DND-41 (cell line): Measurements from ENCODE around the gene S100A2.

ENCODE experiments used
- ATAC-seq: fragments of 200-7000 bp; cut with Tn5 transposase; 3 replicates; pipeline ENCODE4 v1.9.1; 2021; ENCODE audit warnings: low read depth; ENCODE audit not compliant: insufficient read depth
- DNase-seq: peaks from one replicate; pipeline ENCODE4 v3.0.0-alpha.2; 2020
- H2AFZ ChIP-seq: 2 replicates; pipeline ENCODE4 v1.6.0; 2012; ENCODE audit warnings: low read depth, low read length
- H3K27ac ChIP-seq: 2 replicates; pipeline ENCODE4 v1.5.1; 2012; ENCODE audit warnings: low read length, inconsistent platforms
- H3K27me3 ChIP-seq: fragments of 200-600 bp; sonication (generic); 2 replicates; pipeline ENCODE4 v1.6.0; 2012; ENCODE audit warnings: low read length, mild to moderate bottlenecking, inconsistent platforms; ENCODE audit not compliant: insufficient read depth, poor library complexity
- H3K36me3 ChIP-seq: 2 replicates; pipeline ENCODE4 v1.5.1; 2012; ENCODE audit warnings: low read length, inconsistent platforms; ENCODE audit not compliant: insufficient read depth
- H3K4me1 ChIP-seq: 2 replicates; pipeline ENCODE4 v1.5.1; 2012; ENCODE audit warnings: mild to moderate bottlenecking, low read length; ENCODE audit not compliant: insufficient read depth
- H3K4me2 ChIP-seq: 2 replicates; pipeline ENCODE4 v1.6.0; 2012; ENCODE audit warnings: mild to moderate bottlenecking, moderate library complexity, low read length, inconsistent platforms; ENCODE audit not compliant: insufficient read depth
- H3K4me3 ChIP-seq, 2 experiments: fragments of 200-600 bp in 1 of 2; shearing (Covaris generic) in 1 of 2; 2 replicates each; pipeline ENCODE4 v1.5.1; 2012 to 2016; ENCODE audit warnings: inconsistent platforms in 2 of 2, low read length in 2 of 2, mild to moderate bottlenecking in 2 of 2, low read depth in 1 of 2, moderate library complexity in 1 of 2
- H3K79me2 ChIP-seq: 2 replicates; pipeline ENCODE4 v1.6.0; 2012; ENCODE audit warnings: low read length, inconsistent platforms; ENCODE audit not compliant: insufficient read depth
- H3K9ac ChIP-seq: 2 replicates; pipeline ENCODE4 v1.6.0; 2012; ENCODE audit warnings: low read depth, mild to moderate bottlenecking, inconsistent platforms, low read length, moderate library complexity
- H3K9me3 ChIP-seq: 2 replicates; pipeline ENCODE4 v1.5.1; 2012; ENCODE audit warnings: low read length, moderate library complexity, mild to moderate bottlenecking, inconsistent platforms; ENCODE audit not compliant: insufficient read depth, severe bottlenecking
- H4K20me1 ChIP-seq: 2 replicates; pipeline ENCODE4 v1.6.0; 2012; ENCODE audit warnings: low read length; ENCODE audit not compliant: insufficient read depth
- EZH2 ChIP-seq: IDR thresholded peaks from 3 replicates; pipeline ENCODE4 v1.6.1; 2012; ENCODE audit warnings: borderline replicate concordance, low read depth, mild to moderate bottlenecking, moderate library complexity, low read length, inconsistent platforms; ENCODE audit not compliant: severe bottlenecking
- TF ChIP-seq, protein P1 (sequence below): IDR thresholded peaks from 2 replicates; pipeline ENCODE4 v1.5.1; 2012; ENCODE audit warnings: borderline replicate concordance, low read length, moderate library complexity, mild to moderate bottlenecking; ENCODE audit not compliant: poor library complexity, severe bottlenecking; ENCODE audit errors: extremely low read depth

Gene S100A2

GRCh38 chr1:153553096-153553495 lies 12.5 kb downstream of the S100A2 start:
- no peak overlapping the region for H3K4me2 ChIP-seq
- ATAC-seq = no peak

DNA sequence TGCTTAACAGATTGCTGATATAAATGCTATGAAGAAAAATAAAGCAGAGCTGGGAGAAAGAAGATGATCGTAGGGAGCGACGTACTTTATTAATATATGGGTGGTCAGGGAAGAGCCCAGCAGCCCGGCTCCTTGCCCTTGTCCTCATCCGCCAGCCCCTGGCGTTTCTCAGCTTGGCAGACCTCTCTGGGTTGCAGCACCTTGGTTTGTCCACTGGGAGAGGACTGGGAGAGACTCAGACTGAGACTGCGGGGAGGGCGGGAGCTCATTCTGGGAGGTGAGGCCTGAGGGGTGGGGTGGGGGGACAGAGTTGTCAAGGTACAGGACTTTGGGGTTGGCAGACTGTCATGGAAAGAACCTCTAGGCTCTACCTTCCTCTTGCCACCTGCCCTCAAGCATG lies 13.3 kb downstream of the S100A2 start:
- Histone ChIP-seq H3K27ac (no peak overlapping the region), H3K9me3 (no peaks in the 10 kb centered on the region), H3K36me3 (no peaks in the 10 kb centered on the region), H3K4me2 (no peak overlapping the region), H3K9ac (no peak overlapping the region), H3K27me3 (no peaks in the 10 kb centered on the region), H3K4me3 (no peak overlapping the region), H2AFZ (no peak overlapping the region), H4K20me1 (no peaks in the 10 kb centered on the region), H3K4me1 (no peaks in the 10 kb centered on the region), H3K79me2 (no peaks in the 10 kb centered on the region)
- ATAC-seq = no peak
- no peak for TF ChIP-seq EZH2
- TF ChIP-seq, protein P1, sequence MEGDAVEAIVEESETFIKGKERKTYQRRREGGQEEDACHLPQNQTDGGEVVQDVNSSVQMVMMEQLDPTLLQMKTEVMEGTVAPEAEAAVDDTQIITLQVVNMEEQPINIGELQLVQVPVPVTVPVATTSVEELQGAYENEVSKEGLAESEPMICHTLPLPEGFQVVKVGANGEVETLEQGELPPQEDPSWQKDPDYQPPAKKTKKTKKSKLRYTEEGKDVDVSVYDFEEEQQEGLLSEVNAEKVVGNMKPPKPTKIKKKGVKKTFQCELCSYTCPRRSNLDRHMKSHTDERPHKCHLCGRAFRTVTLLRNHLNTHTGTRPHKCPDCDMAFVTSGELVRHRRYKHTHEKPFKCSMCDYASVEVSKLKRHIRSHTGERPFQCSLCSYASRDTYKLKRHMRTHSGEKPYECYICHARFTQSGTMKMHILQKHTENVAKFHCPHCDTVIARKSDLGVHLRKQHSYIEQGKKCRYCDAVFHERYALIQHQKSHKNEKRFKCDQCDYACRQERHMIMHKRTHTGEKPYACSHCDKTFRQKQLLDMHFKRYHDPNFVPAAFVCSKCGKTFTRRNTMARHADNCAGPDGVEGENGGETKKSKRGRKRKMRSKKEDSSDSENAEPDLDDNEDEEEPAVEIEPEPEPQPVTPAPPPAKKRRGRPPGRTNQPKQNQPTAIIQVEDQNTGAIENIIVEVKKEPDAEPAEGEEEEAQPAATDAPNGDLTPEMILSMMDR = no peak
- no peak for DNase-seq

More at GRCh38 chr1:153553096-153553495, 12.5 kb downstream of the S100A2 start:
- Histone ChIP-seq H3K9me3 (no peaks in the 10 kb centered on the region), H3K36me3 (no peaks in the 10 kb centered on the region), H3K4me3 (no peak overlapping the region), H3K4me1 (no peaks in the 10 kb centered on the region), H3K27me3 (no peaks in the 10 kb centered on the region), H4K20me1 (no peaks in the 10 kb centered on the region), H2AFZ (no peak overlapping the region), H3K27ac (no peak overlapping the region), H3K9ac (no peak overlapping the region), H3K79me2 (no peaks in the 10 kb centered on the region)
- DNase-seq = no peak
- TF ChIP-seq, protein P1 = no peak
- no peak for TF ChIP-seq EZH2

DNA sequence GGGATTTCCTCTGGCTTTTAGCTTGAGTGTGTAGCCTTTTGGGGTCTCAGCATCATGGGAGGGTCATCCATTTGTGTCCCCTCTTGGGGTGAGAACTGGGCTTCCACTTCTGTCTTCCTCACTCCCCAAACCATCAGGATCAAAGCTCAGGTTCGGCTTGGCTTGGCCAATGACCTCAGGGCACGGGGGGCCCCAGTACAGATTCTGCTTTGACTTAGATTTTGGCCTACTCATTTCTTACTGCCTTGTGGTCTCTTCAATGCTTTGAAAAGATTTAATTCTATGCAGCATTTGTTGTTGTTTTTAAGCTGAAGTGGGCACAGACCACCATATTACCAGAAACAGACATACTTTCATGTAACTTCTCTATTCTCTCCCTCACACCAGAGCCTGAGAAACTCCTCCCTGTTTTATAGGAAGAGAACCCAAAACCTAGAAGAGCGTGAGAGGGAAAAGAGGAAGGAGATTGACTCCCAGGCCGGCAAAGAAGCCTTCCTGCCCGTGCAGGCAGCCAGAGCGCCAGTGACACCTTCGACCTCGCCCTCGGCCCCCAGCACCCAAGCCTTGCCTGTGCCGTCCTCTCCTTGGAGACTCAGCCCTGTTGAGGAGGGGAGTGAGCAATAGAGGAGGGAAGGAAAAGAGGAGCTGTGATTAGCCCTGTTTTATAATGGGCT lies 14.7 kb downstream of the S100A2 start:
- H3K27ac ChIP-seq = no peak overlapping the region

More for the DNA sequence above, 14.7 kb downstream of the S100A2 start:
- H3K4me1 ChIP-seq = peaks cover 7% of the 10 kb centered on the region
- H3K27me3 ChIP-seq = no peaks in the 10 kb centered on the region
- no peaks in the 10 kb centered on the region for H4K20me1 ChIP-seq
- ATAC-seq (no peak), DNase-seq (no peak)
- no peak overlapping the region for H2AFZ ChIP-seq
- H3K36me3 ChIP-seq = no peaks in the 10 kb centered on the region
- no peak overlapping the region for H3K4me2 ChIP-seq
- H3K4me3 ChIP-seq = no peak overlapping the region
- no peak overlapping the region for H3K9ac ChIP-seq
- H3K9me3 ChIP-seq = no peaks in the 10 kb centered on the region
- no peaks in the 10 kb centered on the region for H3K79me2 ChIP-seq
- TF ChIP-seq EZH2 = no peak
- TF ChIP-seq, protein P1 = no peak
